Measurements from ENCODE around the gene KDF1.

Gene KDF1

GRCh38 chr1:26911399-26912146 lies 48.7 kb downstream of the KDF1 start:
- no peak for DNase-seq

- no peak for DNase-seq
Observed at GRCh38 chr1:26910343-26911160, 49.7 kb downstream of the KDF1 start.

- no peak for DNase-seq
Observed at GRCh38 chr1:26909951-26910342, 50.3 kb downstream of the KDF1 start.

GRCh38 chr1:26907071-26907917 lies 53.0 kb downstream of the KDF1 start:
- DNase-seq: peak; percentile 93

GRCh38 chr1:26900815-26901511 lies 59.3 kb downstream of the KDF1 start:
- no peak for DNase-seq

- DNase-seq: peak; percentile 92
Observed at GRCh38 chr1:26900001-26900814, 60.1 kb downstream of the KDF1 start, which contains the start of gene GPATCH3. Gene GPATCH3, minus strand, starts transcription at chr1:26900467. Its CDS starts 25 bp downstream, at chr1:26900442.
